K562 (cell line): ENCODE results near the gene PSMD2. TPM values are rescaled to one million over a fixed set of nuclear protein-coding genes. Genes with fewer than 3 reads are reported as not detected.

ENCODE experiments used
- ASH1L ChIP-seq: fragments of 450-650 bp; IDR thresholded peaks from 2 replicates; pipeline ENCODE4 v1.6.1; 2018; ENCODE audit warnings: borderline replicate concordance, mild to moderate bottlenecking, low read depth; ENCODE audit not compliant: partially characterized antibody
- ATF7 ChIP-seq: fragments of 450-650 bp; IDR thresholded peaks from 2 replicates; pipeline ENCODE4 v1.7.1; 2014; ENCODE audit warnings: mild to moderate bottlenecking, moderate library complexity
- BCLAF1 ChIP-seq, 2 experiments: fragments of 450-650 bp in 1 of 2; IDR thresholded peaks; 2 replicates each; pipeline ENCODE4 v1.6.1; 2011 to 2017; ENCODE audit warnings: low read depth in 2 of 2, antibody characterized with exemption in 1 of 2, borderline replicate concordance in 1 of 2, low read length in 1 of 2, mild to moderate bottlenecking in 1 of 2, mixed read lengths in 1 of 2; ENCODE audit not compliant: control insufficient read depth in 1 of 2
- ELF2 ChIP-seq: fragments of 250-450 bp; sonication (Bioruptor Pico); IDR thresholded peaks from 2 replicates; pipeline ENCODE4 v1.5.0; 2021; ENCODE audit warnings: mild to moderate bottlenecking
- ETS1 ChIP-seq: conservative IDR thresholded peaks from 2 replicates; pipeline ENCODE4 v1.6.1; 2011; ENCODE audit warnings: low read depth, mild to moderate bottlenecking, low read length; ENCODE audit not compliant: control insufficient read depth
- EZH2 ChIP-seq: IDR thresholded peaks from 2 replicates; pipeline ENCODE4 v1.6.1; 2012; ENCODE audit warnings: low read depth, mild to moderate bottlenecking, inconsistent platforms, low read length, borderline replicate concordance
- JUN ChIP-seq, 2 experiments: sonication (generic) in 1 of 2; formaldehyde crosslinking in 1 of 2; IDR thresholded peaks; 2 replicates each; pipeline versions ENCODE4 v1.6.1 to v1.8.0; 2012 to 2022; ENCODE audit warnings: borderline replicate concordance in 2 of 2, mild to moderate bottlenecking in 2 of 2, improper control_type of control experiment in 1 of 2, low read depth in 1 of 2, low read length in 1 of 2, missing genetic modification reagents in 1 of 2
- KDM1A ChIP-seq, 2 experiments: fragments of 450-650 bp; IDR thresholded peaks; 2 replicates each; pipeline ENCODE4 v1.6.1; 2016; ENCODE audit warnings: mild to moderate bottlenecking in 2 of 2
- MAX ChIP-seq: sonication (generic); formaldehyde crosslinking; IDR thresholded peaks from 2 replicates; pipeline ENCODE4 v1.9.0; 2022; ENCODE audit warnings: mild to moderate bottlenecking, missing genetic modification reagents
- MEIS2 ChIP-seq: fragments of 450-650 bp; IDR thresholded peaks from 2 replicates; pipeline ENCODE4 v1.6.1; 2014; ENCODE audit warnings: mild to moderate bottlenecking; ENCODE audit not compliant: partially characterized antibody
- NCOA6 ChIP-seq: fragments of 450-650 bp; IDR thresholded peaks from 2 replicates; pipeline ENCODE4 v1.6.1; 2017; ENCODE audit warnings: mild to moderate bottlenecking
- SOX6 ChIP-seq: fragments of 450-650 bp; IDR thresholded peaks from 2 replicates; pipeline ENCODE4 v1.6.1; 2014; ENCODE audit warnings: mild to moderate bottlenecking
- ZBTB26 ChIP-seq: fragments of 450-650 bp; formaldehyde crosslinking; IDR thresholded peaks from 2 replicates; pipeline ENCODE4 v1.4.0; 2022; ENCODE audit warnings: missing genetic modification characterization
- ZFX ChIP-seq: sonication (generic); formaldehyde crosslinking; IDR thresholded peaks from 2 replicates; pipeline ENCODE4 v1.8.0; 2022; ENCODE audit warnings: mild to moderate bottlenecking, missing genetic modification reagents, moderate library complexity
- ZNF511 ChIP-seq: sonication (generic); formaldehyde crosslinking; IDR thresholded peaks from 2 replicates; pipeline ENCODE4 v1.8.0; 2022; ENCODE audit warnings: mild to moderate bottlenecking, missing genetic modification reagents
- ZNF592 ChIP-seq: fragments of 450-650 bp; IDR thresholded peaks from 2 replicates; pipeline ENCODE4 v1.6.1; 2017; ENCODE audit warnings: antibody characterized with exemption, mild to moderate bottlenecking
- polyA plus RNA-seq, 8 experiments: library from polyadenylated mRNA; depleted of rRNA in 4 of 8; stranded (reverse) in 5 of 8; unstranded in 3 of 8; fragments of >200 nt; fragmentation: Nextera tagmentation in 2 of 8; fragmentation: Illumina TruSeq in 1 of 8; extraction: Ambion mirVana in 2 of 8; extraction: Trizol in 1 of 8; gene quantifications; 2 replicates each; pipeline versions ENCODE4 v1.2.1 to v1.2.3, GENCODE V29; 2011 to 2014; ENCODE audit warnings: inconsistent platforms in 1 of 8, missing spikeins in 1 of 8
- total RNA-seq, 7 experiments: library from RNA; depleted of rRNA in 6 of 7; stranded (reverse); fragments of >200 nt in 6 of 7; fragmentation: Illumina TruSeq in 2 of 7; extraction: Trizol in 2 of 7; gene quantifications; 2 replicates each; pipeline versions ENCODE4 v1.2.1 to v1.2.3, GENCODE V29; 2011 to 2021; ENCODE audit warnings: low replicate concordance in 1 of 7

PSMD2 gene
- total and polyA plus RNA-seq, 9 of the 15 experiments (the other 6 are each of a cell fraction or from before 2014, with no cell fraction given) = 152 to 484 (median 295) TPM

- no peak for TF ChIP-seq ZBTB26
- 0 out of 4 replicates have a peak, but pooled peaks of 1 of the 2 experiments have one; percentile 64 for TF ChIP-seq BCLAF1 (IDR thresholded peaks at IDR 0.05; ENCODE audit: borderline replicate concordance in 1 of 2, control insufficient read depth in 1 of 2, low read depth in 2 of 2, low read length in 1 of 2)
- no peak for TF ChIP-seq ASH1L
- TF ChIP-seq ZFX (CRISPR knock-in tag) = peak; percentile 70
- TF ChIP-seq MAX (CRISPR knock-in tag) = no peak
- peak; percentile 62; the same call in 1 of the 2 replicates for TF ChIP-seq ZNF592
- no peak for TF ChIP-seq ATF7
- TF ChIP-seq NCOA6 = no peak
- TF ChIP-seq MEIS2 = peak; percentile 73
- no peak for TF ChIP-seq ETS1
- TF ChIP-seq KDM1A (IDR thresholded peaks at IDR 0.05) = peak; percentile 43 to 64
- TF ChIP-seq ELF2 (CRISPR knock-in tag) = no peak
- TF ChIP-seq SOX6 = no peak
- no peak for TF ChIP-seq EZH2
- peak; percentile 77 for TF ChIP-seq JUN (IDR thresholded peaks at IDR 0.05; ENCODE audit: borderline replicate concordance, low read depth, low read length)
- no peak for TF ChIP-seq JUN (CRISPR knock-in tag; IDR thresholded peaks at IDR 0.05; ENCODE audit: borderline replicate concordance)
- TF ChIP-seq ZNF511 (CRISPR knock-in tag) = no peak
These were observed 35.6 kb downstream of the PSMD2 start (continued) for GRCh38 chr3:184334470-184335158.
